KBM-7 (cell line): ENCODE data around the gene CCR1.
"Not testable (repeated sequence)": the region's sequence is repeated elsewhere in the genome, so short reads cannot be mapped to it uniquely, and the experiment has no call there.

Source experiments
- DNase-seq: peaks from one replicate; pipeline ENCODE4 v3.0.0-alpha.2; 2015
- in situ Hi-C: fragments of 300-500 bp; cut with MboI; formaldehyde crosslinking; loops from 2 replicates; pipeline ENCODE4 v1.14.3; 2020; ENCODE audit warnings: low sequenced_read_pairs, low pct_unique_long_range_greater_than_20kb, mixed read lengths

The CCR1 gene

DNA sequence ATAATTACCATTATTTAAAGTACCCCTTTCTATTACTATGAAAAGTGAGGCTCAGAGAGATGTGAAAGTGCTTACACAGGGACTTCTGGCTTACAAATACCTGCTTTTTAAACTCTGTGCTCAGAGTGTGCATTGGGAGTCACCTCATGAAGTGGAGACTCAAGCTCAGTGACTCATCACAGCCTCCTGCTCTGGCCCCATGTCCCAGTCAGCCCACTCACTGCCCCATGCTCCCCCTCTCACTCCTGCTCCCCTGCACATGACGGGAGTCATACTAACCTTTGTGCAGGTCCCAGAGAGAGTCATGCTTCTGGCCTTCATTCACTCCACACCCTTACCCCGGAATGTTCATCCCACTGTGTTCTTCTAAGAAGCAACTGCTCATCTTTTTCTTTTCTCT is 20.2 kb downstream of the CCR1 start:
- in situ Hi-C loops, result no loop called here
- peak; percentile 18 for DNase-seq

DNA sequence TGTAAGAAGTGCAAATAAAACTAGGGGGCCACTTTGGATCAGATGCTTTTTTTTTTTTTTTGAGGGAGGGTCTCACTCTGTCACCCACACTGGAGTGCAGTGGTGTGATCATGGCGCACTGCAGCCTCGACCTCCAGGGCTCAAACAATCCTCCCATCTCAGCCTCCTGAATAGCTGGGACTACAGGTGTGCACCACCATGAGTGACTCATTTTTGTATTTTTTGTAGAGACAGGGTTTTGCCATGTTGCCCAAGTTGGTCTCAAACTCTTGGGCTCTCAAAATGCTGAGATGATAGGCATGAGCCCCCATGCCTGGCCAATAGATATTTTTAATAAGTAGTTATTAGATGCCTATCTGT is 20.8 kb downstream of the CCR1 start:
- in situ Hi-C loops, result no loop called here
- no peak for DNase-seq

DNA sequence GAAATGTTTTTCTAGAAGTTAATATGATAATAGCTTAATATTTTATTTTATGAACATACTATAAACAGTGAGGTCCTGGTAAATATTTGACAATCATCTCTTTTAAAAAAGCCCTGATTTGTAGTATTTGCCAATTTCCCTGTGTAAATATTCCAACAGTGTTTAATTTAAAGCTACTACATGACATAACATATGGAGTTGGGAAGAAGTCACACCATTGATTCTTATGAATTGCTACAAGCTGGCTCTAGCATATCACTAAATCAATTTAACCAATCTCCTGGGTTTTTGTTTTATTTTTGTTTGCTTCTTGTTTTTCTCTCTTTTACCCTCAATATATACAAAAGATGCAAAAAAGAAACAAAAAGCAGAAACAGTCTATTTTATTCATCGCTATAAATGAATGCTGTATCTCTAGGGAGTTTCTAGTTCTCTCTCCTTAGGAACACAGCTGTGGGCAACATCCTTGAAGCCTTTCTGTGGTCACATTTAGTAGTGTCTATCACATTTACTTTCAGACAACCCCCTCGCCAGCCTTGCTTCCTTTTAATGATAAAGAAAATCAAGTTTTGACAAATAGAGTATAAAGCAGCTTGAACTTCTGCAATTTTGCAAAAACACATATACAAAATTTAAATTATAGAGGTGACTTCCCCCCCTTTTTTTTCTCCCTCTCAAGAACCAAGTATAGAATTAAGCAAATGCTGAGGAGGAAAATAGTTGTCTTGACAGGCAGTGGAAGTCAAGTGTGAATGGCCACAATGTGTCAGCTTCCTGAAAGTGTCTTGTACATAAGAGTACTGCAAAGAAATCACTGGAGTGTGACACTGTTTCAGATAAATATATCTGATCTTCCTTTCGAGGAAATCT is 21.4 kb downstream of the CCR1 start:
- in situ Hi-C loops, result no loop called here
- peak; percentile 87 for DNase-seq

DNA sequence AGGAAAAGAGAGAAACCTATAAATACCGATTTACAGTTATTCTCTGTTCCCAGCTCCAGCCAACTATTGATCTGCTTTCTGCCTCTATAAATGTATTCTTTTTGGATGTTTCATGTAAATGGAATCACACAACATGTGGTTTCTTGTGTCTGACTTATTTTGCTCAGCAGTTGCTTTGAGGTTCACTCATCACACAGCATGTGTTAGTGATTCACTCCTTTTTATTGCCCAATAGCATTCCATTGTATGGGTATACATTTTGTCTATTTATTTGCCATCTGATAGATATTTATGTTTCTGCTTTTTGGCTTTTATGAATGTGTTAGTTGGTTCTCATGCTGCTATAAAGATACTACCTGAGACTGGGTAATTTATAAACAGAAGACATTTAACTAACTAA is 23.6 kb downstream of the CCR1 start:
- DNase-seq, result no peak
- in situ Hi-C loops, result no loop called here

DNA sequence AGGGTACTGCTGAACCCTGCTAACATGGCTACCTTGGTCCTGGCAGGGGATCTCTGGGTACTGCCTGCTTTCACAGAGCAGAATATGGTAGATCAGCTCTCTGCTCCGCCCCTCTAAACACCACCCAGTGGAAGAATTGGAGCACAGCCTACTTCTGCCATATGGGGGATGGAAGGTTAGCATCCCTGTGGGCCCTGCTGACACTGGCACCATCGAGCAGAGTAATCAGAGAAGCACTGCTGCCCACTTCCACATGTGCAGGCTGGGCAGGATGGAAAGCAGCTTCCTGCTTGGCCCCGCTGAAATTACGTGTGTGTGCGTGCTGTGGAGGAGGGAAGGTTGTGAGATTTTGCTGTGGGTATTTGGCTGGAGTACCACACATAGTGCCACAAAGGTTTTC is 24.8 kb downstream of the CCR1 start:
- in situ Hi-C loops, result no loop called here

DNA sequence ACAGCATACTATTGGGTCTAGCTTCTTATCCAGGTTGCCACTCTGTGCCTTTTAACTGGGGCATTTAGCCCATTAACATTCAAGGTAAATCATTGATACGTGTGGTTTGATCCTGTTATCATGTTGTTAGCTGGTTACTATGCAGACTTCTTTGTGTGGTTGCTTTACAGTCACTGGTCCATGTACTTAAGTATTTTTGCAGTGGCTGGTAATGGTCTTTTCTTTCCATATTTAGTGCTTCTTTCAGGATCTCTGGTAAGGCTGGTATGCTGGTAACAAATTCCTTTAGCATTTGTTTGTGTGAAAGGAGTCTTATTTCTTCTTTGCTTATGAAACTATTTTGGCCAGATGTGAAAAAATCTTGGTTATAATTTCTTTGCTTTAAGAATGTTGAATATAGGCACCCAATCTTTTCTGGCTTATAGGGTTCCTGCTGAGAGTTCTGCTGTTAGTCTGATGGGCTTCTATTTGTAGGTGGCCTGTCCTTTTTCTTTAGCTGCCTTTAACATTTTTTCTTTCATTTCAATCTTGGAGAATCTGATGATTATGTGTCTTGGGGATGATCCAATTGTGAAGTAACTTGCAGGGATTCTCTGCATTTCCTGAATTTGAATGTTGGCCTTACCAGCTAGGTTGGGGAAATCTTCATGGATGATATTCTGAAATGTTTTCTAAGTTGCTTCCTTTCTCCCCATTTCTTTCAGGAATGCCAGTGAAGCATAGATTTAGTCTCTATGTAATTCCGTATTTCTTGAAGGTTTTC is 39.3 kb downstream of the CCR1 start:
- in situ Hi-C loops, result no loop called here
- DNase-seq, result no peak

More for the DNA sequence above, 24.8 kb downstream of the CCR1 start:
- DNase-seq, result peak; percentile 58

DNA sequence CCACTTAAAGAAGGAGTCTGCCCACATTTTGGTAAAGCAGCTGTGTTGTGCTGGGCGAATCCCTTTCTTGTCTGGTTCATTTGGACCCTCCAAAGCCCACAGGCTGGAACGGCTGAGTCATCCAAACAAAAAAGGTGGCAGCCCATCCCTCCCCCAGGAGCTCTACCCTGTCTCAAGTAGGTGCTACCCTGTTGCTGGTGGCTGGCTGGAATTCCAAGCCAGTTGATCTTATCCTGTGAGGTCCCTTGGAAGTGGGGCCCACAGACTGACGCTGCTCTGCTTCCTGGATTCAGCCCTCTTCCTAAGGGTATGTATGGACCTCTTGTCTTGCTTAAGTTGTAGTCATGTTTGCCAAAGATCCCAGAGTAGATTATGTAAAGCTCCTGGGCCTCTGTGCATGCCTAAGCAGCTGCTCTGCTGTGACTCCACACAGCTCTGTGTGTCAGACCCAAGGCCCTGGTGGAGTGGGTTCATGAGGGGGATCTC is 44.5 kb downstream of the CCR1 start:
- no peak for DNase-seq
- in situ Hi-C loops, result no loop called here

DNA sequence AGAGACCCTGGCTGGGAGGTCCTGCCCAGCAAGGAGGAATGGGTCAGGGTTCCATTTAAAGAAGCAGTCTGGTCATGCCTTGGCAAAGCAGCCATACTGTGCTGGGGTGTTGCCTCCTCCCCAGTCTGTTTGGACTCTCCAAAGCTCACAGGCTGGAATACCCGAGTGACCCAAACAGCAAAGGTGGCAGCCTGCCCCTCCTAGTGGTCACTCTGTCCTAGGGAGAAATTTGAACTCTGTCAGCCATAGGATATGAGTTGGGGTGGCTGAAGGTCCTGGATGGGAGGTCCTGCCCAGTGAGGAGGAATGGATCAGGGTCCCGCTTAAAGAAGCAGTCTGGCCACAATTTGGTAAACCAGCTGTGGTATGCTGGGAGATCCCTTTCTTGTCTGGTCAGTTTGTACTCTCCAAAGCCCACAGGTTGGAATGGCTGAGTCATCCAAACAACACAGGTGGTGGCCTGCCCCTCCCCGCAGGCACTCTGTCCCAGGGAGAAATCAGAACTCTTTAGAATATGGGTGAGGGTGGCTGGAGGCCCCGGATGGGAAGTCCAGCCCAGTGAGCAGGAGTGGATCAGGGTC is 45.0 kb downstream of the CCR1 start:
- DNase-seq, result no peak
- in situ Hi-C loops, result no loop called here

DNA sequence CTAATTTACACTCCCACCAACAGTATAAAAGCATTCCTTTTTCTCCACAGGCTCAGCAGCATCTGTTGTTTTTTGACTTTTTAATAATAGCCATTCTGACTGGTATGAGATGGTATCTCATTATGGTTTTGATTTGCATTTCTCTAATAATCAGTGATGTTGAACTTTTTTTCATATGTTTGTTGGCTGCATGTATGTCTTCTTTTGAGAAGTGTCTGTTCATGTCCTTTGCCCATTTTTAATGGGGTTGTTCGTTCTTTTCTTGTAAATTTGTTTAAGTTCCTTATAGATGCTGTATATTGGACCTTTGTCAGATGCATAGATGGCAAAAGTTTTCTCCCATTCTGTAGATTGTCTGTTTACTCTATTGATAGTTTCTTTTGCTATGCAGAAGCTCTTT is 50.4 kb downstream of the CCR1 start:
- in situ Hi-C loops, DNase-seq: not testable (repeated sequence)

DNA sequence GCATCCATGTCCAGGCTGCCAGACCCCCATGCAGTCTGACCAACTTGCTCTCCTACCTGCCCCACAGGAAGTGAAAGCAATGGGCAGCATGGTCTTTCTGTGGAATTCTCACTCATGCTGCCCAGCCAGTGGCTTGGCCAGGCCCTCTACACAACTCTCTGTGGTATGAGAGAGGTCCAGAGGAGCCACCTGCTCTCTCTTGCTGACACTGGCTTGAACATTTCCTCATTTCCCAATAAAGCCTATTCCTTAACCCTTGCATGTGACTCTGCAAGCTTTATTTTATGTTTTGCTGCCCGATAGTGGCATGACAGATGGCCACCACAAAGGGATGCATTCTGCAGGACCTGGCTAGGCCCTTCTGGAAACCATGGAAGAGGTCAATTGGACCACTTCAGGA is 53.8 kb downstream of the CCR1 start:
- no peak for DNase-seq
- in situ Hi-C loops, result no loop called here
